GM19351 (cell line): Measurements from ENCODE around the gene CORO2B.
"Not testable (repeated sequence)": the region's sequence is repeated elsewhere in the genome, so short reads cannot be mapped to it uniquely, and the experiment has no call there.

ENCODE experiments used
- ATAC-seq: cut with Tn5 transposase; IDR thresholded peaks from one replicate; pipeline ENCODE4 v1.9.1; 2021; ENCODE audit warnings: mild to moderate bottlenecking, moderate library complexity; ENCODE audit not compliant: unreplicated experiment

The CORO2B gene

DNA sequence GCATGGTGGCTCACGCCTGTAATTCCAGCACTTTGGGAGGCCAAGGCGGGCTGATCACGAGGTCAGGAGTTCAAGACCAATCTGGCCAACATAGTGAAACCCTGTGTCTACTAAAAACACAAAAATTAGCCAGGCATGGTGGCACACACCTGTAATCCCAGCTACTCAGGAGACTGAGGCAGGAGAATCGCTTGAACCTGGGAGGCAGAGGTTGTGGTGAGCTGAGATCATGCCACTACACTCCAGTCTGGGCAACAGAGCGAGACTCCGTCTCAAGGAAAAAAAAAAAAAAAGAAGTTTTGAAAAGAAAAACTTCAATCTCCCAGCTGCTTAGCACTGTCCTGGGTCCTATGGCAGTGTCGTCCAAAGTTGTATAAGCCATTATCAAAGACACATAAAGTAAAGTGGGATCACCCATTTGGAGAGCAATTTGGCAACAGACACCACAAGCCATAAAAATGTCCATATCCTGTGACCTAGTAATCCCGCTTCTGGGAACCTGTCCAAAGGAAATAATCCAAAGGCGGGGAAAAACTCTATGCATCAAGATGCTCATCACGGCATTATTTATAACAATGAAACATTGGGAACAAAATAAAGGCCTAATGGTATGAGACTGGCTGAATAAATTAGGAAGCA is 26.2 kb downstream of the CORO2B start:
- ATAC-seq = not testable (repeated sequence)

DNA sequence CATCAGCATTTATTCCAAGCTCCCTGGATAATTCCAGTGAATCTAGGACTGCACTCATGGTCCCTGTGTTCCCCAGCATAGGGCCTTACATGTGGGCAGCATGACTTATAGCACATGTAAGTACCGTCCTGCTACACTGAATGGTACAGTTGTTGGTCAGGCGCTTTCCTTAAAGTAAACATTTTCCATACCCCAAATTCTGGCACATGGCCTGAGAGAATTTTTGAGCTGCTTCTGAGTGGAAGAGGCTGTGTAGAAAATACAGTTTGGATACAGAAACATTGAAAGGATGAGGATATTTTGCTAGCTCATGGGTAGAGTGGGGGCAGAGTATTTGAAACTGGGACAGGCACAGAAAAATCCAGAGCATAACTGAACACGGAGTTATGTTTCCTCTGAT is 27.6 kb downstream of the CORO2B start:
- no peak for ATAC-seq

DNA sequence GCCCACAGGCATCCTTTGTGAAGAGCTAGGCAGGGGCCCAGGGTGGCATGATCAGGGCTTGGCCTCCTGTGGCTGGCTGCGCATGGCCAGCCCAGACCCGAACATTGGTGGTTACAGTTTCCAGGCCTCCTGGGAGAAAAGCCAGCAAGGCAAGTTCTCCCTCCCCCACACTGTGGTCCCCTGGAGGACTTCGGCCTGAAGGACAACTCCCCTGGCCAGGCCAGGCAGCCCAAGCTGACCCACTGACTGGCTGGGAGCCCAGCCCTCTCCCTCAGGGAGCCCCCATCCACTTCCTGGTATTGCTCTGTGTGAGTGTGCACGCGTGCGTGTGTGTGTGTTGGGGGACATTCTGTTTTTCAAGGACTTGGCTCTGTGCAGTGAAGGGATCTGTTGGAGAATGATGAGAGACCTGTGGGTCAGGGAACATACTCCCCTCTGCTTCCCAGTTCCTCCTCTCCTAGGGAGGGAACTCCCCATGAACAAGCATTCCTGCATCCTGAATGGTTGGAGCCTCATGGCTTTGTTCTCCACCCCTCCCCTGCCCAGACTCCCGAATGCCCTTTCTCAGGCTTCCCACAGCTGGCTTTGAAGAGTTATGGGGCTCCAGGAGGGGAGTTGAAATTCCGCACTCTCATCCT is 29.5 kb downstream of the CORO2B start:
- ATAC-seq = no peak

GRCh38 chr15:68608844-68609232 is 30.0 kb downstream of the CORO2B start:
- no peak for ATAC-seq

- no peak for ATAC-seq
Observed at GRCh38 chr15:68609629-68610028, 30.8 kb downstream of the CORO2B start.

GRCh38 chr15:68610825-68611224 is 32.0 kb downstream of the CORO2B start:
- no peak for ATAC-seq

DNA sequence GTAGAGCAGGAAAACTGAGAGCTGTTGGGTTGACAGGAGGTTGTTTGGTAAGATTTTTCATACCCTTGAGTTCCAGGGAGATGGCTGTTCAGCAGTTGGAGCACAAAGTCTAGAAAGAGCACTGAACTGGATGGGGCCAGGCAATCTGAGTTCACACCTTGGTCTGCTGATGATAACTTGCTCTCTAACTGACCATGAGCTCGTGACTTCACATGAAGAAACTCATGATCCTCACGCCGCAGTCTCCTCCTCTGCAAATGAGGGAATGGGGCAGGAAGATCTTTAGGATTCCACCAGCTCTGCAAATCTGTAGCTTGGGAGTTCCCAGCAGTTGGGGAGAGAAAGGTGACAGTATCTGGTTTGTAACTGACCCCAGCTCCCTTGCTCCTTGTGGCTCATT is 33.7 kb downstream of the CORO2B start:
- no peak for ATAC-seq

- no peak for ATAC-seq
Observed at GRCh38 chr15:68612979-68613740, 34.4 kb downstream of the CORO2B start.

- ATAC-seq = no peak
Observed at GRCh38 chr15:68614286-68615035, 35.7 kb downstream of the CORO2B start.

- no peak for ATAC-seq
Observed at GRCh38 chr15:68615301-68615700, 36.5 kb downstream of the CORO2B start.

DNA sequence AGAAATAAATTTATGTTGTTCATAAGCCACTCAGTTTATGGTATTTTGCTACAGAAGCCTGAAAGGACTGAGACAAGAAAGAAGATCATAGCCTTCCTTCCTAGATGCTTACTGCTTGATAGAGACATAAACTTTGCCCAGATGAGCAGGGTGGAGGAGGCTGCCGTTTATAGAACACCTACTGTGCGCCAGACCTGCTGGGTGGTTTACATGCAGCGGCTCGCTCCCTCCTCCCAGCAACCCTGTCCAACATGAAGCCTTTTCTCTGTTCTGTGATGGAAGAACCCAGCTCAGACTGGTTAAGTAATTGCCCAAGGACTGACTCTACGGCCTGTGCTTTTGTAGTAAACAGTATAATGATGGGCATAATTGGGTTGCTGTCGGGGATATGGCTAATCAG is 37.0 kb downstream of the CORO2B start:
- ATAC-seq = no peak

DNA sequence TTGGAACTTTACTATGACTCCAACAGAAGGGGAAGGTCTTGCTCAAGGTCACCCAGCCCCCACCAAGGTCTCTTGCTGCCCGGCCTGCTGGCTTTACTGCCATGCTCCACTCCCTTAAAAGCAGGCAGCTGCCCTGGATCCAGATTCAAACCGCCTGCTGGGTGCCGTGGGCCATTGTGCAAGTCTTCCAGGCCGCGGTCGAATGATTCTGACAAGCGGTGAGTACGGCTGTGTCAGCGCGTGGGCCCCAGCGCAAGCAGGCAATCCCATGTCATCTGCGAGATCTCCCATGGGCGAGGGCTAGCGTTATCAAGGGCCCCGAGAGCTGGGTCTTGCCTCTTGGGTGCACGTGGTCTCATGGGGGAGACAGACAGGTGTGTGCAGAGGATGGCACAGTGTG is 37.6 kb downstream of the CORO2B start:
- ATAC-seq = no peak

DNA sequence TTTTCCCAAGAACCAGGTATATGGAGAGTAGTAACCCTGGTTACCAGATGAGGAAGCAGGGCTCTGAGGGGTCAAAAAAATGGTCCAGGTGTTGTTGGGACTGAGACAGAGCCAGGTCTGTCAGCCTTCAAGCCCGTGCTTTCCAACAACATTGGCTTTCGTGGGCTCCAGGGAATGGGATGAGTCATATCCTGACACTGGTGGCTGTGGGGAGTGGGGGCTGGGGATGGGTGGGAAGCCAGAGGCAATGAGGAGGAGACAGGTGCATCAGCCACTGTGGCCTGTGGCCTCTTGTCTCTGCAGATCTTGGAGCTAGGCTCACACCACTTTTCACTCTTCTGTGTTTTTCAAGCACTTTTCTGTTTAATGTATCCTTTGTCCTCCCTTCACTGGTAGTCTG is 38.2 kb downstream of the CORO2B start:
- ATAC-seq = no peak

- ATAC-seq = no peak
Observed at GRCh38 chr15:68617777-68618176, 39.0 kb downstream of the CORO2B start.

GRCh38 chr15:68618394-68618793 is 39.6 kb downstream of the CORO2B start:
- no peak for ATAC-seq

GRCh38 chr15:68618908-68619698 is 40.3 kb downstream of the CORO2B start:
- no peak for ATAC-seq

- no peak for ATAC-seq
Observed at GRCh38 chr15:68620721-68621527, 42.1 kb downstream of the CORO2B start.

DNA sequence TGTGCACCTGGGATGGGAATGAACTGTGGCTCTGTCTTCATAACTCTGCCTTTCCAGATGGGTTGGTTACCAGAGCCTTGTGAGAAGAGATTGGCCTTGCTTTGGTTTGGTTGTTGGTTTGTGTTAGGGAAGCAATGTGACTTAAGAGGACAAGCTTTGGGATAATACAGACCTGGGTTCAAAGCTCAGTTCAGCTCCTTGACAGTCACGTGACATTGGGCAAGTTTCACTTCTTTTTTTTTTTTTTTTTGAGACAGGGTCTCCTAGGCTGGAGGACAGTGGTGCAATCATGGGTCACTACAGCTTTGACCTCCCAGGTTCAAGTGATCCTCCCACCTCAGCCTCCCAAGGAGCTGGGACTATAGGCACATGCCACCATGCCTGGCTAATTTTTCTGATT is 42.7 kb downstream of the CORO2B start:
- no peak for ATAC-seq

DNA sequence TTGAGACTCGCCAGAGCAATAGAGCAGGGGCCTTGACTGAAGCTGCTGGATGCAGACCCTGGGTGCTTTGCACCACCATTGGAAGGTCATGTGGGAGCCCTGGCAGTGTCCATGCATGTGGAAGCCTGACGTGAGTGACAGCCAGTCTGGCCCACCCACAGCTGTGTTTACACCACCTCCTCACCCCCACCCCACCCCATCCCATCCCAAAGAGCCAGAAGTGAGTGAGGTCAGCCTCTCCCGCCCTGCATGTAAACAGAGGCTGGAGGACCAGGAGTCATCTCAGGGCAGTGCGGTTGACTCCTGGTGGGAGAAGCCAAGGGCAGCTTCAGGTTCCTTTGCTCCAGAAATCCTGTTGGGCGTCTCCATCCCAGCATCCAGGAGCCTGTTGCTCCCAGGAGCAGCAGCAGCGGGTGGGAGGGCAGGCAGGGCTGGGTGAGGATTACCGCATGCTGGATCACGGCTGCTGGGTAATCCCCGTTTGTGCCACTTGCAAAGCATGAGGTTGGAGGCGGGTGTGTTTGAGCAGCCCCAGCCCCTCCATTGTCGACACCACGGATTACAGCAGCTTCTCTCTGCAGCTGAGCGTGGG is 44.6 kb downstream of the CORO2B start:
- no peak for ATAC-seq
